Gastroesophageal sphincter (tissue), 4 donors: ENCODE data around the gene TRAF2. TPM values are rescaled to one million over a fixed set of nuclear protein-coding genes. Genes with fewer than 3 reads are reported as not detected.

Experiments
- ATAC-seq: fragments of 150-250 bp; one replicate; pipeline ENCODE4 v1.9.1; 2016; ENCODE audit warnings: mild to moderate bottlenecking, moderate library complexity
- H3K27ac ChIP-seq, 4 donors: fragments of 200-600 bp; sonication (generic) in 3 of 4; 1 replicate in 3 of 4; 2 replicates in 1 of 4; pipeline ENCODE4 v1.5.1; 2016 to 2019
- H3K27me3 ChIP-seq: fragments of 200-600 bp; sonication (generic); one replicate; pipeline ENCODE4 v1.5.1; 2019
- H3K36me3 ChIP-seq, 2 donors: fragments of 200-600 bp; sonication (generic); one replicate each; pipeline ENCODE4 v1.5.1; 2019; ENCODE audit warnings: control low read depth in 1 of 2
- H3K4me1 ChIP-seq, 3 donors: fragments of 200-600 bp; sonication (generic); 1 replicate in 2 of 3; 2 replicates in 1 of 3; pipeline ENCODE4 v1.5.1; 2016 to 2019; ENCODE audit warnings: control low read depth in 2 of 3
- H3K4me3 ChIP-seq, 2 donors: fragments of 200-600 bp; sonication (generic); one replicate each; pipeline ENCODE4 v1.5.1; 2019; ENCODE audit warnings: mild to moderate bottlenecking in 1 of 2, moderate library complexity in 1 of 2
- H3K9me3 ChIP-seq, 3 donors: fragments of 200-600 bp; sonication (generic); one replicate each; pipeline ENCODE4 v1.5.1; 2017 to 2019; ENCODE audit warnings: control low read depth in 2 of 3
- CTCF ChIP-seq, 4 experiments: fragments of 200-600 bp in 2 of 4; fragments of 450-650 bp in 2 of 4; sonication (generic) in 1 of 4; IDR thresholded peaks; one replicate each; pipeline ENCODE4 v1.5.1; 2017 to 2019; ENCODE audit warnings: antibody characterized with exemption in 4 of 4, mild to moderate bottlenecking in 2 of 4, moderate library complexity in 2 of 4
- EP300 ChIP-seq: sonication (generic); formaldehyde crosslinking; IDR thresholded peaks from one replicate; pipeline ENCODE4 v1.6.1; 2017; ENCODE audit warnings: antibody characterized with exemption, mild to moderate bottlenecking
- POLR2A ChIP-seq, 2 donors: fragments of 450-650 bp; IDR thresholded peaks; one replicate each; pipeline ENCODE4 v1.6.1; 2017; ENCODE audit warnings: antibody characterized with exemption in 2 of 2, mild to moderate bottlenecking in 2 of 2, moderate library complexity in 1 of 2
- POLR2AphosphoS5 ChIP-seq: sonication (generic); formaldehyde crosslinking; IDR thresholded peaks from one replicate; pipeline ENCODE4 v1.6.1; 2017; ENCODE audit warnings: antibody characterized with exemption
- WGBS, 2 donors: methylation state at CpG; one replicate each; pipeline ENCODE4 v1.1.5; 2018; ENCODE audit warnings: low coverage in 1 of 2; 5-methylcytosine and 5-hydroxymethylcytosine counted together
- total RNA-seq, 4 donors: library from RNA; depleted of rRNA; stranded (reverse); fragments of >200 nt; gene quantifications; one replicate each; pipeline ENCODE4 v1.1.0, GENCODE V29; 2016

The TRAF2 gene
- total RNA-seq, 4 donors from 2014 or later: 3.8 to 17.1 (median 11.1) TPM

GRCh38 chr9:136949817-136950655, 63.7 kb downstream of the TRAF2 start:
- Histone ChIP-seq H3K36me3 (no peaks in the 10 kb centered on the region), H3K27ac (peak overlapping the region; percentile 37 to 91 (median 91)), H3K4me3 (peak overlapping the region; percentile 45 to 77), H3K9me3 (no peaks in the 10 kb centered on the region), H3K27me3 (no peaks in the 10 kb centered on the region), H3K4me1 (peaks cover 0 to 34% (median 9%) of the 10 kb centered on the region in 3 donors)
- peak; percentile 92 for ATAC-seq
- TF ChIP-seq CTCF (IDR thresholded peaks at IDR 0.05) (peak in 3 of 4 experiments; percentile 27 to 35 (median 34)), EP300 (no peak), POLR2AphosphoS5 (no peak), POLR2A (IDR thresholded peaks at IDR 0.05) (peak; percentile 56 to 72)
- no CpG with 5 or more reads among the region's 63 CpGs for WGBS, 2 donors

GRCh38 chr9:136950656-136951276, 64.5 kb downstream of the TRAF2 start:
- TF ChIP-seq EP300: no peak
- TF ChIP-seq POLR2AphosphoS5: no peak
- no peak for TF ChIP-seq CTCF (IDR thresholded peaks at IDR 0.05)
- no peak for TF ChIP-seq POLR2A (IDR thresholded peaks at IDR 0.05)
- ATAC-seq: no peak
- Histone ChIP-seq H3K27ac (peak overlapping the region; percentile 37 to 91 (median 91)), H3K4me3 (peak overlapping the region; percentile 45 to 77), H3K27me3 (no peaks in the 10 kb centered on the region), H3K36me3 (no peaks in the 10 kb centered on the region), H3K9me3 (no peaks in the 10 kb centered on the region), H3K4me1 (peaks cover 0 to 32% (median 8%) of the 10 kb centered on the region in 3 donors)
- 60% methylated on average over 1 of the region's 9 CpGs; no CpG with 5 or more reads in 1 of the 2 donors for WGBS, 2 donors

DNA sequence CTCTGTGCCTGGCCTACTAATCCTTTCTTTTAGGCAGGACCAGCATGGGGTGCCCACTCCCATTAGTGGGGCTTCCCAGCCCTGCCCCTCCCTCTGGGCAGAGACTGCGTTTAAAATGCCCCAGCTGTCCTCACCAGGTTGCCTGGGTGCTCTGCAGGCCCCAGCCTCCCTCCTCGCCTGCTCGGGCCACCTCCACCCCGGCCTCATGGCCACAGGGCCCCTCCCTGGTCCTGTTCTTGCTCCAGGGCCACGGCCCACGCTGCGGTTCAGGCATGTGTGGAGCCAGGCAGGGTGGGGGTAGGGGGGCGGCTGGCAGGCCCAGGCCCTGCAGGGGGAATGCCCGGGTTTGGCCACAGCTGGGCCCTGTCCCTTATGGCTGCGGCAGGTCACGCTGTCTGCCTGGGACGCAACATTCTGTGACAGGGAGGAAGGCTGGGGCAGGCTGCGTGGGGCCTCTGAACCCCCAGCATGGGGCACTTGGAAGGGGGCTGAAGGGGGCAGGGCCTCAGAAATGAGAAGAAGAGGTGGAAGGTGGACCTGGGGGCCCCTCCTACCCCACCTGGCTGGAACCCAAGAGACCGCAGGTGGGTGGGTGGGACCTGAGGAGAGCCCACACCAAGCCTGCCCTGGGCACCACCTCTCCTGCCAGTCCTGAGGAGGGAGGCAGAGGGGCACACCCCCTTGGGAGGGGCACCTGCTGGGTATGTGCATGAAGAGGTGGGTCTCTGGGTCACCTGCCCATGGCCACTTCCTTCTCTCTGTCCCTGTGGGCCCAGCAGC, 65.4 kb downstream of the TRAF2 start, which contains the start of gene LCN12:
TSS of gene LCN12 (plus strand) at position 733 of the 780 bp plus-strand sequence. CDS start 55 bp downstream, outside the sequence.
- TF ChIP-seq POLR2AphosphoS5: no peak
- no peak for TF ChIP-seq CTCF (IDR thresholded peaks at IDR 0.05)
- TF ChIP-seq EP300: no peak
- Histone ChIP-seq H3K4me1 (peaks cover 0 to 32% (median 8%) of the 10 kb centered on the region in 3 donors), H3K36me3 (no peaks in the 10 kb centered on the region), H3K9me3 (no peaks in the 10 kb centered on the region), H3K27me3 (no peaks in the 10 kb centered on the region), H3K4me3 (no peak within 1 kb of the TSS), H3K27ac (peak within 1 kb of the TSS in 2 of 4 donors; percentile 91)
- WGBS, 2 donors: 80% methylated on average over 3 of the region's 14 CpGs; no CpG with 5 or more reads in 1 of the 2 donors
- no peak for ATAC-seq

DNA sequence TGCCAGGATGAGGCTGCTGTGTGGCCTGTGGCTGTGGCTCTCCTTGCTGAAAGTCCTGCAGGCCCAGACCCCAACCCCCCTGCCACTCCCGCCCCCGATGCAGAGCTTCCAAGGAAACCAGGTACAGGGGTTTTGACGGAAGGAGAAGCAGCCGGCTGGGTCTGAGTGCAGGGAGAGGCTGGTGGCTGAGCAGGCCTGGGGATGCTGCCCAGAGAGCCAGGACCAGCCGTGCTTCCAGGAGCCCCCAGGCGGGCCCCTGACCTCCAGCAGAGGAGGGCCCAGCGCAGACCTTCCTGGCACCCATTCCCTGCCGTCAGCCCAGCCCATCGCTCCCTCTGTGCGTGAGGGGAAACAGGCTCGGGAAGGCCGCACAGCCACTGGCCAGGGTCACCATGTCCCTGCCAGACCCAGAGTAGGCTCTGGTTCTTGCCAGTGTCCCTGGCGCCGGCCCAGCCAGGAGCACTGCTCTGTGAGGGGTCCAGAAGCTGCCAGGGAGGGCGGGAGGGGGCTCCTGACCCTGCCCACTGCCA, 66.1 kb downstream of the TRAF2 start:
- no peak for ATAC-seq
- H3K36me3 ChIP-seq: no peaks in the 10 kb centered on the region
- H3K9me3 ChIP-seq: no peaks in the 10 kb centered on the region
- no CpG with 5 or more reads among the region's 15 CpGs for WGBS, 2 donors
- H3K4me1 ChIP-seq: peaks cover 0 to 32% (median 8%) of the 10 kb centered on the region in 3 donors
- H3K4me3 ChIP-seq: no peak overlapping the region
- H3K27me3 ChIP-seq: no peaks in the 10 kb centered on the region
- H3K27ac ChIP-seq: no peak overlapping the region
- no peak for TF ChIP-seq CTCF (IDR thresholded peaks at IDR 0.05)
- TF ChIP-seq POLR2A (IDR thresholded peaks at IDR 0.05): no peak
- TF ChIP-seq EP300: no peak
- no peak for TF ChIP-seq POLR2AphosphoS5
